ENCODE measurements around the gene SP3. TPM values are rescaled to one million over a fixed set of nuclear protein-coding genes. Genes with fewer than 3 reads are reported as not detected.

SP3 gene
- total and polyA plus RNA-seq, 9 of the 15 experiments (the other 6 are each of a cell fraction or from before 2014, with no cell fraction given): 12.0 to 106 (median 74.9) TPM

- no peak overlapping the region for H3K4me2 ChIP-seq (ENCODE audit: insufficient read depth, low read length)
- intact Hi-C loops (cut with micrococcal nuclease) (no loop called here), in situ Hi-C loops (cut with MboI) (no loop called here)
- peaks cover 0 to 21% of the 10 kb centered on the region in 2 experiments; a peak in 4 of 5 replicates for H3K27me3 ChIP-seq (ENCODE audit: control insufficient read depth in 2 of 2, insufficient read depth in 2 of 2, low read length in 2 of 2)
- no peak overlapping the region for H3K9ac ChIP-seq (ENCODE audit: insufficient read depth in 1 of 2, low read depth in 2 of 2, low read length in 2 of 2)
- peaks cover 2 to 5% of the 10 kb centered on the region in 2 experiments; a peak in 2 of 5 replicates for H3K4me1 ChIP-seq (replicated peaks in 1 of 2; ENCODE audit: control insufficient read depth in 2 of 2, insufficient read depth in 2 of 2, low read length in 2 of 2)
- H3K9me3 ChIP-seq (replicated peaks; ENCODE audit: control insufficient read depth, insufficient read depth, low read depth, low read length): no peaks in the 10 kb centered on the region
- no peak for DNase-seq (ENCODE audit: extremely low read depth in 1 of 4, low spot score in 3 of 4)
- no peak overlapping the region for H2AFZ ChIP-seq (ENCODE audit: low read depth, low read length)
- no peaks in the 10 kb centered on the region for H3K79me2 ChIP-seq (ENCODE audit: control insufficient read depth, insufficient read depth, low read length)
- no peaks in the 10 kb centered on the region for H4K20me1 ChIP-seq (replicated peaks; ENCODE audit: control insufficient read depth, insufficient read depth, low read length)
- no peaks in the 10 kb centered on the region for H3K36me3 ChIP-seq (ENCODE audit: control insufficient read depth, insufficient read depth, low read length)
- no TSS peak for BruUV-seq (replicated peaks)
- ChIA-PET CTCF (ENCODE audit: low intra/inter-chr PET ratio) (no interaction called here), POLR2A (interaction anchor here (0.8 to 1.0 kb wide), 3 partner anchors 11 to 358 kb away, joined by 3 read pairs; no protein-coding TSS in a partner anchor)
- no peak overlapping the region for H3K4me3 ChIP-seq
- whole genome bisulfite sequencing (ENCODE audit: insufficient coverage, low coverage, missing lambda C conversion rate): 22% methylated on average over 2 of the region's 2 CpGs
- FAIRE-seq: no peak
- H3K9me1 ChIP-seq (ENCODE audit: control insufficient read depth, insufficient read depth, low read length): no peaks in the 10 kb centered on the region
- ATAC-seq: no peak
- no peak overlapping the region for H3K27ac ChIP-seq (ENCODE audit: extremely low read depth, low read depth, low read length)
- TF ChIP-seq L3MBTL2 (IDR thresholded peaks at IDR 0.05): no peak
- TF ChIP-seq ZNF318 (IDR thresholded peaks at IDR 0.05; ENCODE audit: borderline replicate concordance in 1 of 2, low read depth in 1 of 2): no peak
- no peak for TF ChIP-seq ZNF707 (CRISPR knock-in tag; conservative IDR thresholded peaks at IDR 0.05)
- no peak for TF ChIP-seq ZMIZ1 (IDR thresholded peaks at IDR 0.05; ENCODE audit: low read depth in 2 of 2, low read length in 2 of 2)
- no peak for TF ChIP-seq FOXA3 (CRISPR knock-in tag; conservative IDR thresholded peaks at IDR 0.05 in 1 of 2, IDR thresholded peaks at IDR 0.05 in 1 of 2)
- TF ChIP-seq PKNOX1 (IDR thresholded peaks at IDR 0.05): no peak
- TF ChIP-seq CREB1 (IDR thresholded peaks at IDR 0.05): no peak
- TF ChIP-seq CREB1 (CRISPR knock-in tag; IDR thresholded peaks at IDR 0.05): no peak
- no peak for TF ChIP-seq ZFP36 (IDR thresholded peaks at IDR 0.05; ENCODE audit: low read depth, low read length, partially characterized antibody)
Observed at GRCh38 chr2:173986805-173987204, 21.6 kb upstream of the SP3 start.

Data from K562 (cell line).